NCI-H2081 (cell line): ENCODE results near the gene TAS2R39.
A peak's percentile ranks its signal among the peaks of the same experiment; 100 is the strongest.
"Not testable (repeated sequence)": the region's sequence is repeated elsewhere in the genome, so short reads cannot be mapped to it uniquely, and the experiment has no call there.

Experiments used
- DNase-seq, 2 experiments: peaks; one replicate each; lab custom pipeline; 2025; lab: John Stamatoyannopoulos, UW

TAS2R39 gene

DNA sequence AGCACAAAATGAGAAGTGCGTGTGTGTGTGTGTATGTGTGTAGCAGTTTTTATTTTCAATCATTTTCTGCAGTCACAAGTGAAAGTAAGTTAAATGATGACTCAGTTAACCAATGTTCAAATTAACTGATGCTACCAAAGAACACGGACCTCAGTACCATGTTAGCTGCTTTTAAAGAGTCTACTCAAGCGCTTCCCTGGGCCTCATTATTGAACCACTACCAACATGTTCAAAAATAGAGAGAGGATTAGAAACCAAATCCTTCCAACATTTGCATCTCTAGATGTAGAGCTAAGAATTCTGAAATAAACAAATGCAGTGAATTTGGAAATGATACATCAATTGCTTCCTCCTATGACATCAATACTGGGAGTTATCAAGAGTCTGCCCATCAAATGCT lies at the start of gene TAS2R39:
TSS of gene TAS2R39 (plus strand) at position 396 of the 400 bp plus-strand sequence. CDS start at position 396, 0 bp downstream.
- no peak for DNase-seq

DNA sequence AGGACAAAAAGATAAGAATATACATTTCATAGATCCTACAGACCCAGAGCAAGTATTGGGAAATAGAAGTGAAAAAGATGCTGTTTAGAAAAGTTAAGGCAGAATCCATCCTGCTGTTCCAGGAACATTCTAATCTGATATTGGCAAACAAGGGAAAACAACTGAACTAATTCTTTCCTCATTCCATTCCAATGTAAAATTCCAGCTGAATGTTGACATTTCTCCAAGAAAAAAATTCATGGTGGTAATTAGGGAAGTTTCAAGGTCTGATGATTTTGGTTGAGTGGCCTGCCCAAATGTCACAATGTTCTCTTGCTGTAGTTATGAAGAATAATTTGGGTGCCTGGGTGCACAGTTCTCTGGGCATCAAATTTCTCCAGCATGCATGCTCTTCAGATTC lies 36.1 kb upstream of the TAS2R39 start:
- DNase-seq = no peak

DNA sequence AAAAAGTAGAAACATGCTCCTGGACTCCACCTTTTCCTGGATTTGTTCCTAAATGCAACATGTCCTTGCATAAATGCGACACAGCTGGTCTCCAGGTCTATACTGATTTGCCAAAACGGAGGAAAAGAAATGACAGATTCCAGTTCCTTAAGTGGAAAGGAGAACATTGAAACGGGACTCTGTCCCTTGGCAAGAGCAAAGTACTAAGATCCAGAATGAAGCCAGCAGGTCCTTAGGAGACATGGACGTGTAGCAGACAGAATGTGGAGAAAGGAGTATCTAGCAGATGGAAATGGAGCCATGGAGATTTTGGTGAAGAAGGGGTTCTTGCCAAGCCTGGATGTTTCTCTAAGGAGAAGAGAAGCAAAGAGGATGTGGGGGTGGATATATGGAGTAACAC lies 35.2 kb upstream of the TAS2R39 start:
- no peak for DNase-seq

DNA sequence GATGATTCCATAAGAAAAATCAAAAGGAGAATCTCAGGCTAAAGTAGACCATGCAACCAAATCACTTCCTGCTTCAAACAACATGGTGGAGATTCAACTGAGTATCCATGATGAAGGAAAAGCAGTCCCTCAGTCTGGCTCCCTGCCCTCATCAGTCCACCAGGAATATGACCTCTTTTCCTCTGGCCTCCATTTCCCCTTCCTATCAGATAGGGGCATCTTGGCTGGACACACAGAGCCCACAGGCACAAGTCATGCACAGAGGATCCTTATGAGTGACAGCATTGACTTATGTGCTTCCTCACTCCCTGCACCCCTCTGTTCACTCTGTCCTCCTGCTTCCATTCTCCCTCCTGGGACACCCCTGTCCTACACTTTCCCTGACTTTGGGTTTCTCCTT lies 34.6 kb upstream of the TAS2R39 start:
- no peak for DNase-seq

DNA sequence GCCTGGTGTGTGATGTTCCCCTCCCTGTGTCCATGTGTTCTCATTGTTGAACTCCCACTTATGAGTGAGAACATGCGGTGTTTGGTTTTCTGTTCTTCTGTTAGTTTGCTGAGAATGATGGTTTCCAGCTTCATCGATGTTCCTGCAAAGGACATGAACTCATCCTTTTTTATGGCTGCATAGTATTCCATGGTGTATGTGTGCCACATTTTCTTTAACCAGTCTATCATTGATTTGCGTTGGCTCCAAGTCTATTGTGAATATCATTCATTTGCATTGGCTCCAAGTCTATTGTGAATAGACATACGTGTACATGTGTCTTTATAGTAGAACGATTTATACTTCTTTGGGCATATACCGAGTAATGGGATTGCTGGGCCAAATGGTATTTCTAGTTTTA lies 32.5 kb upstream of the TAS2R39 start:
- DNase-seq = not testable (repeated sequence)

DNA sequence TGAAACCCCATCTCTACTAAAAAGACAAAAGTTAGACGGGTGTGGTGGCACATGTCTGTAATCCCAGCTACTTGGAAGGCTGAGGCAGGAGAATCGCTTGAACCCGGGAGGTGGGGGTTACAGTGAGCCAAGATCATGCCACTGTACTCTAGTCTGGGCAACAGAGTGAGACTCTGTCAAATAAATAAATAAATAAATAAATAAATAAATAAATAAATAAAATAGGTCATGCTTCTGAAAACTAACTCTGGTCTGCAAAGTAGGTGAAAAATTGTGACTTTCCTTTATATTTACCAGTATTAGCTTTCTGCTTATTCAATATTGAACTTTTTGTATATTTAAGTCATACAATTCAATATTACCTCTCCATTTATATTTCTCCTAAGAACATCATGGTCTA lies 24.6 kb upstream of the TAS2R39 start:
- not testable (repeated sequence) for DNase-seq

DNA sequence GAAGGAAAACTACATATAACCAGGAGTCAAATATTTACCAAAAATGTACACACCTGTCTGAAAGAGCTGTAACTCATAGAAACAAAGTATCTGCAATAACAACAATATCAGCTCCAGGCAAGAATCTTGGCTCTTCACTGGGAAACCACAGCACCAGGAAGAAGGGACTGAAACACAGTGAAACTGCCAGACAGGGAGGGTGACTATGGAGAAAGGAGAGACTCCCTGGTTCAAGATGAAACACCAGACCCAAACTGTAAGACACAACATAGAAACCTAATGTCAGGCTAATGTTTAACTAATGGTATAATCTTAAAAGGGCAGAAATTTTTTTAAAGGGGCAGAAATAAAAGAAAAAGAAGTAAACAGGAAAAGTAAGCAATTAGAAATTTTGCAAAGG lies 11.5 kb upstream of the TAS2R39 start:
- no peak for DNase-seq

DNA sequence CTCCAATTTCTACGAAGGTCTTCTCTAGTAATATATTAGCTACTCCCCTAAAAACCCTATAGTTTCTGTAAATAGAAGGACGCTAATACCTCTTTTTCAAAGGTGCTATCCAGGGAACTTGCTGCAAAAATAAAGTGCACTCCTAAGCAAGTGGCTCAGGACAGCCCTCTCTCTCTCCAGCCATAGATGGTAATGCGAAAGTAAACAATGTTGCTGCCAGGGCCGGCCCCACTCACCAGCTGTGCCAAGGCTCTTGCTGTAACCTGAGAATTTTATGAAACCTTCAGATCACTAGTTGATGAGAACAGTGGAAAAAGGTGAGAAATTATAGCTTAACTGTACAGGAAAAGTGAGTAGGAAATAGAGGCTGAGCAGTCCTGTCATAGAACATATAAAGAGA lies 10.9 kb upstream of the TAS2R39 start:
- DNase-seq = peak; percentile 82 to 96

DNA sequence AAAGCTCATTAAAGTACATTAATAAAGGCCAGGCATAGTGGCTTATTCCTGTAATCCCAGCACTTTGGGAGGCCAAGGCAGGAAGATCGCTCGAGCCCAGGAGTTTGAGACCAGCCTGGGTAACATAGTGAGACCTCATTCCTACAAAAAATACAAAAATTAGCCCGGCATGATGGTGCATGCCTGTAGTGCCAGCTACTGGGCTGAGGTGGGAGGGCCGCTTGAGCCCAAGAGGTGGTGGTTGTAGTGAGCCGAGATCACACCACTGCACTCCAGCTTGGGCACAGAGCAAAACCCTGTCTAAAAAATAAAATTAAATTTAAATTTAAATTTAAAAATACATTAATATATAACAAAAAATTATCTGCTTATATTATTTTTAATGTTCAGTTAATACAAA lies 7.1 kb upstream of the TAS2R39 start:
- DNase-seq = no peak

DNA sequence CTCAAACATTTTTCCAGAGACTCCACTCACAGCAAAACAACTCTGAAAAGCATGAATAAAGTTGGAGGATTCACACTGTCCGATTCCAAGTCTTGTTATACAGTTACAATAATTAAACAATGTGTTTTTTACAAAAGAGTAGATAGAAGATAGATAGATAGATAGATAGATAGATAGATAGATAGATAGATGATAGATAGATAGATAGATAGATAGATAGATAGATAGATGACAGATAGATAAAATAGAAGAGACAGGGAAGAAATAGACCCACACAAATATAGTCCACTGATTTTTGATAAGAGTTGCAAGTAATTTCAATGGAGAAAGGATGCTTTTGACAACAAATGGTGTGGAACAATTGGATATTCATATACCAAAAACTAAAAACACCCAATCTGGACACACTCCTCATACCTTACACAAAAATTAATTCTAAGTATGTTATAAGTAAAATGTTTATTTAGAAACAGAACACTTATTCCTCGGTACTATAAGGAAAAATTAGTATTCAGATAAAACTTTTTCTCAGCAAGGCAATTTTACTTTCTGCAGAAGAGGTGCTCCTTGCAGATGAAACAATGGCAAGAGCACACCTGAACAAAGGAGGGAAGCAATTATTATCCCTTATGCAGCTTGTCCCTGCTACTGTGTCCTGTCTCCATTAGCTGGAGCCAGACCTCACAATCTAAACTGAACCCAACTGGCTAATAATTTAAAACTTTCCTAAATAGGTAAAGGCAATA lies 5.7 kb upstream of the TAS2R39 start:
- DNase-seq = no peak

DNA sequence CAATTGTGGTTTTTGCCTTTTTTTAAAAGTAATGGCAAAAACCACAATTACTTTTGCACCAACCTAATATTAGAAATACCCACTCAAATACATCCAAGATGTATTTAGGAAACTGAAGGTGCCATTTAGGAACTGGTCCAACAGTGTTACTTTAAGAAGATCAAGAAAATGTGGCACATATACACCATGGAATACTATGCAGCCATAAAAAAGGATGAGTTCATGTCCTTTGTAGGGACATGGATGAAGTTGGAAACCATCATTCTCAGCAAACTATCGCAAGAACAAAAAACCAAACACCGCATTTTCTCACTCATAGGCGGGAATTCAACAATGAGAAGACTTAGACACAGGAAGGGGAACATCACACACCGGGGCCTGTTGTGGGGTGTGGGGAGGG lies 2.4 kb upstream of the TAS2R39 start:
- not testable (repeated sequence) for DNase-seq

DNA sequence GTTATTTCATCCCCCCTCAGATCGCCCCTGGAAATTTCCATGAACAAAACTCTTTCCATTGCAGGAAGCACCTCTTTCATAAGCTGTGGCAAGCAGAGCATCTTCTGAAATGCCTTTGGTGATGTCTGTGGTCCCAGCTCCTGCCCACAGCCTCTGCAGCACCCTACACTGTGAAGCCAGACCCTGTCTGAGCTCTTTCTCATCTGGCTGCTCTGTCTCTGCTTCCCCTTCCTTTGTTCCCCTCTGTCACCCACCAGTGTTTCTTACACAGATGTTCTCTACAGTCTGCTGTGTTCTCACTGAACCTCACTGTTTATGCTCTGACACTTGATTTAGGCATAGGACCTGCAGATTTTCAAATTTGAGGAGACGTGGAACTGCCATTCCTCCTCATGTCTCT lies 1.9 kb upstream of the TAS2R39 start:
- no peak for DNase-seq

DNA sequence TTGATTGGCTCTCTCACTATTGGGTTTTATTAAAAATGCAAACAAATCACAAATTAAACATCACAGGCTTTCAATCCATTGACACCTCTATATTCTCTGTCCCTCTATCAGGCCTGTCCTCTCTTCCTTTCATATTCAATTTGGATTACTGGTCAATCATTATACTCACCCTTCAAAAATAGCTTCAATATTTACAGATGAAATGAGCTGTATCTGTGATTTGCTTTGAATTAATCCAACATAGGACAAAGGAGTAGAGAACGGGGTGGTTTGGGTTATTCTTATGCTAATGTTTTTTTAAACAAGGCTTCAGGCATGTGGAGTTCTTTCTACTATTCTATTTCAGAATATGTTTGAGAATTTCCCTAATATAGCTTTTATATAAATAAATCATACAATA lies 2.3 kb downstream of the TAS2R39 start:
- DNase-seq = no peak

DNA sequence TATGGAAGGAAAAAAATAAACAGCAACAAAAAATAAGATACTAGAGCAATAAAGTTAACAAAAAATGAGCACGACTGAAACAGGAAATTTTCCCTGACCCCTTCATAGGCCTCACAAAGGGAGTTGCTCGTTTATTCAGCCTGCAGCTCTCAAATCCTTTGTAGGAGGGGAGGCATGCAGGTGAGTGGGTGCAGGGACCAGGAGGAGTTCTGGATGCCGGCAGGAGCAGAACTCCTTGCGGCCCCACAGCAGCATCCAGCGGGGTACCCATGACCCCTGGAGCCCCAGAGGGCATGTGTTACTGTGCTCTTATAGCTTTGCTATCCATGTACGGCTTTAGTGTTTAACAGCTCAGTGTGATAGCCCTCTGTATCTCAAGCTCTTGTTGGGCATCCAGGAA lies 5.8 kb downstream of the TAS2R39 start:
- no peak for DNase-seq

DNA sequence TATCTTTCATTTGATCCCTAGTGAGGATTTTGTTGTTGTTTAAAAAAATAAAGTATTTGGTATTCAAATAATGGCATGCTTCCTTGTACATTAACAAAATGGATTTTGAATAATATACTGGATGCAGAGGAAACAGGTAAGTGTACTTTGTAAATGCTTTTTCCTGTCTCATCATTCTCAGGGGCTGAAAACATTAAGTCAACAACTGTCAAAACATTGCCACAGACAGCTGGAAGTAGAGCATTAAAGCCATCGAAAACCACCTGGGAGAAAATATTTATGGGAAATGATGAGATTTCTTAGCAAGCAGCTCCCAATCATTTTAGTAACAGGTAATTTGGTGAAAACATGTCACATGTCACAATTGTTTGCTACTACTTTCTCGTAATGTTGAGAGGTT lies 10.7 kb downstream of the TAS2R39 start:
- peak in 1 of 2 experiments; percentile 18 for DNase-seq

DNA sequence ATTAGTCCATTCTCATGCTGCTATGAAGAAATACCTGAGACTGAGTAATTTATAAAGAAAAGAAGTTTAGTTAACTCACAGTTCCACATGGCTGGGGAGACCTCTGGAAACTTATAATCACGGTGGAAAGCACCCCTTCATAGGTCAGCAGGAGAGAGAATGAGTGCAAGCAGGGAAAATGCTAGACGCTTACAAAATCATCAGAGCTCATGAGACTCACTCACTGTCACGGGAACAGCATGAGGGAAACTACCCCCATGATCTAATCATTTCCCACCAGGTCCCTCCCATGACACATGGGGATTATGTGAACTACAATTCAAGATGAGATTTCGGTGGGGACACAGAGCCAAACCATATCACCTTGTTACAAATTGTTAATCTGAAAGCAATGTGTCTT lies 15.8 kb downstream of the TAS2R39 start:
- DNase-seq = no peak

DNA sequence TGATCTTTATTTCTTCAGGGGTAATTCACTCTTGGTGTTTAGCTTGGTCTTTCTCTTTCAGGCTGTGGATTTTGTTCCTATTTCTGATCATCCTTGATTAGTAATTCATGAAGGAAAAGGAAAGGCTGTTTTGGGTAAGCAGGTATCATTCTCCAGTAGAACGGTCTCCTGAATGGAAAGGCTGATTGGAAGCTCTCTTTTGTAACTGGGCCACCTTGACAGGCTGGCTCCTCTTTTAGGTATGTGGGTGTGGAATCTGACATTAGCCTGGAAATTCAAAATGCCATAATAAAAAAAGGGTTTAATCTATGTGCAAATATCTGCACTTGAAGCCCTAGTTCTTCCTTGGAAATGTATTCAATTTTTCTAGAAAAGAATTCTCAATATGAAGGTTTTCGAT lies 18.9 kb downstream of the TAS2R39 start:
- no peak for DNase-seq

DNA sequence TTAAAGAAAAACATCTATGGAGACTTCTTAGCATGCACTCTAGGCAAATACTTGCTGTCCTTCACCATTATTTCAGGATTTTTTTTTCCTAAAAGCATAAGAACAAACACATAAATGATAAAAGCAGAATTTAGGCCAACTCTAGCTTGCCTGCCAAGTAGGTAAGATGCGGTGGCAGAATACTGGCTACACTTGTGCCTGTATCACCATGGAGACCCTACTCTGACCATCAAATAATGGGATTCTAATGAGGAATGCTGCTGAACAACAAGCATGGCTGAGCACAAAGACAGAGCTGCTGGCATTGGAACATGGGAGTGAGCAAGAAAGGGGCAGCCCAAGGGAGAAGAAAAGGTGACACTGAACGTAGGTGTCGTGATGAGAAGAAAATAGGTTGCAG lies 20.2 kb downstream of the TAS2R39 start:
- DNase-seq = no peak

DNA sequence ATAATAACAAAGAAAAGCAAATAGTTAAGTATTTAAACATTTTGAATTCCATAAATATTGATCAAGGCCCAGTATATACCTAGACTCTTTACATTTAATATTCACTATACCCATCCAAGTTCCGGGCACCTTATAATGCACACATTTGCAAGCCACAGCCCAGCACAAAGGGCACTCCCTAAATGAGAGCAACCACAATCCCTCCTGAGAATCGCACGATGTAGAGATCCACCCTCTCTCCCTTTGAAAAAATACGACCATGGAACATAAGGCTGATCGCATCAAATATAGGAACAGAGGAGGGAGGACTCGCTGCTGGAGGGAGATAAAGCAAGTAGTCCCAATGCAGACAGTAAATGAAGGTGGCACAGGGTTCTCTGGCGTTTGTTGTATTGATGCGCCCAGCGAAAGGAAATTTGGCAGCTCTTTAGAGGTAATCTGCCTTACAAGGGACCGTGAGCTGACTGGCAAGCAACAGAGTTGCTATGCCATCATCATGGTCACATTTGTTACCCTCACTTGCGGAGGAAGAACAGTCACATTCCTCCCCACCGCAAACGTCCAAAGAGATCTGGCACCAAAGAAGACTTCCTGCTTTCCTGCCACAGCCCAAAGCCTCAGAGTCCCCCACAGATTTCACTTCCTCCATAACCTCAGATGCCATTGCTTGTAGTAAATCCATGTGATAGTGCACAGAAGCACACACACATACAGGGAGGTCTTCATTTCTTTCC lies 22.5 kb downstream of the TAS2R39 start:
- no peak for DNase-seq

DNA sequence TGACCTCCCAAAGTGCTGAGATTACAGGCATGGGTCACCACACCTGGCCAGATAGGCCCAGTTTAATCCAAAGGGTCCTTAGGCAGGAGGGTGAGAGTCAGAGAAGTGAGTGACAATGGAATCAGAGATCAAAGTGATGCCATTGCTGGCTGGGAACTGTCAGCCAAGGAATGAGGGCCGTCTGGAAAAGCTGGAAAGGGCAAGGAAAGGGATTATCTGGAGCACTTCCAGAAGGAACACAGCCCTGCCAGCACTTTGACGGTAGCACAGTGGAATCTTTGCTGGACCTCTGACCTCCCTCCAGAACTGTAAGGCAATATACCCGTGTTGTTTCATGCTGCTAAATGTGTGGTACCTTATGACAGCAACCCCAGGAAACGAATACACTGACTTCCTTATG lies 27.3 kb downstream of the TAS2R39 start:
- DNase-seq = no peak

DNA sequence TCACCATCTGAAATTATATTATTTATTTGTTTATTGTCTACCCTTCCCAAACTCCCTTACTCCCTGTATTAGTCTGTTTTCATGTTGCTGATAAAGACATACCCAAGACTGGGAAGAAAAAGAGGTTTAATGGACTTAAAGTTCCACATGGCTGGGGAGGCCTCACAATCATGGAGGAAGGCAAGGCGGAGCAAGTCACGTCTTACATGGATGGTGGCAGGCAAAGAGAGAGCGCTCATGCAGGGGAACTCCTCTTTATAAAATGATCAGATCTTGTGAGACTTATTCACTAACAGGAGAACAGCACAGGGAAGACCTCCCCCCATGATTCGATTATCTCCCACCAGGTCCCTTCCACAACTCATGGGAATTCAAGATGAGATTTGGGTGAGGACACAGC lies 30.3 kb downstream of the TAS2R39 start:
- DNase-seq = not testable (repeated sequence)

DNA sequence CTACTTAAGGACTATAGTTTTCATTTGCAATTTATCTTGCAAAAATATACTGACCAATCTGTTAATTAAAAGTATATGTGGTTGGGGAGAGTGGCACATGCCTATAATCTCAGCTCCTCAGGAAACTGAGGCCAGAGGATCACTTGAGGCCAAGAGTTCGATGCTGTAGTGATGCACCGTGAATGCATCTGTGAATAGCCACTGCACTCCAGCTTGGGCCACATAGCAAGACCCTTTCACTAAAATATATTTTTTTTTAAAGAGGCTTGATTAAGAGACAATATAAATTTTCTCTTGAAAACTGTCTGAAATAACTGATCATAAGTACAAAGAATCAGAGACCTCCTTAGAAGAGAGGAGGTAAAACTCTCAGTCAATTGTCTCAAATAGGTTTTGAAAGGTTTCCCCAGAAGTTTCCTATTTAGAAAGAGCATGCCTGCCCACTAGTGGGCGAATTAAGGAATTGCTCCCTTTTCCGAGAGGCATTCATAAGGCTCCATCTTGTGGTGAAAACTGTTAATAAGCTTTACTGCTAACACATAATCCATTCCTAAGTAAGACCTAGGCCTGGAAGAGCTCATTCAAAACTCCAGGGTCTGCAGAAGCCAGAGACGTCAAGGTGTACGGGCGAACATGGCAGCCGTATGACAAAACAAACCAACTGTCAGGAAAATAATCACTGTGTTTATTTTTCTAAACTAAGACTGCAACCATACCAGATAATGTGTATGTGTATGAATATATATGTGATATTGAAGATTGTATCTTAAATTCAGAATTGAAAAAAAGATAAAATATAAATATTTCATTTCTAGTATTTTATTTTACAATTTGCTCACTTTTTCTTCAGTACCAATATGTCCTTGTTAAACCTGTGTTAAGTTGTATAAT lies 31.8 kb downstream of the TAS2R39 start:
- peak; percentile 85 for DNase-seq

DNA sequence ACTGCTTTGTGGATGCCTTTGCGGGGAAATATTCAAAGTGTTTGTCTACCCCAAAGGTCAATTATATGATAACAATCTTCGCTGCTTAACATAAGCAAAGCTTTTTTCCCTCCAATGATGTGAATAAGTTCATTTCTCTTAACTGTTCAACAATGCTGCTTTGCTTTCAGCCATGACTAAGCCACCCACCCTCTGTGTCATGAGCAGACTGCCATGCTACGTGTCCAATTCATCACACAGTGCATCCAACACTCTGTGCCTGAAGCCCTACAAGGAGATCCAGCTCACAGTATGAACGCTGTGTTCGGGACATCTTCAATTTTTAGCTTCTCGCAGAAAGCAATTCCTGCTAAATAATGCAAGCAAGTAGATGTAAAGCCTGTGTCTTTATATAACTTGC lies 32.9 kb downstream of the TAS2R39 start:
- DNase-seq = no peak
